Neuronal stem cell (in vitro differentiated cells): ENCODE measurements around the gene IL36RN.

Source experiments
- DNase-seq: peaks from one replicate; pipeline ENCODE4 v3.0.0-alpha.2; 2013; ENCODE audit warnings: low spot score
- H2AFZ ChIP-seq: one replicate; pipeline ENCODE4 v1.6.1; 2013; ENCODE audit warnings: mild to moderate bottlenecking, low read length, inconsistent platforms
- H2AK5ac ChIP-seq: 2 replicates; pipeline ENCODE4 v1.6.1; 2013; ENCODE audit warnings: low read depth, mild to moderate bottlenecking, inconsistent platforms, low read length, moderate library complexity, mixed read lengths
- H2BK120ac ChIP-seq: 2 replicates; pipeline ENCODE4 v1.6.1; 2013; ENCODE audit warnings: low read depth, mild to moderate bottlenecking, inconsistent platforms, low read length, moderate library complexity, mixed read lengths
- H2BK12ac ChIP-seq: one replicate; pipeline ENCODE4 v1.6.1; 2013; ENCODE audit warnings: low read length, inconsistent platforms
- H2BK15ac ChIP-seq: 2 replicates; pipeline ENCODE4 v1.6.1; 2013; ENCODE audit warnings: mild to moderate bottlenecking, low read length, inconsistent platforms, mixed read lengths
- H2BK5ac ChIP-seq: one replicate; pipeline ENCODE4 v1.6.1; 2013; ENCODE audit warnings: inconsistent platforms, mild to moderate bottlenecking, low read length, moderate library complexity
- H3K14ac ChIP-seq: one replicate; pipeline ENCODE4 v1.6.1; 2013; ENCODE audit warnings: low read length, inconsistent platforms
- H3K18ac ChIP-seq: 2 replicates; pipeline ENCODE4 v1.6.1; 2013; ENCODE audit warnings: low read length, inconsistent platforms
- H3K23ac ChIP-seq: 2 replicates; pipeline ENCODE4 v1.6.1; 2013; ENCODE audit warnings: low read depth, mild to moderate bottlenecking, mixed read lengths, low read length, inconsistent platforms; ENCODE audit not compliant: poor library complexity
- H3K27ac ChIP-seq: replicated peaks from 3 replicates; pipeline ENCODE4 v1.5.1; 2013; ENCODE audit warnings: low read length, inconsistent platforms
- H3K27me3 ChIP-seq, 3 experiments: 2 replicates each; pipeline ENCODE4 v1.6.1; 2013; ENCODE audit warnings: low read length in 3 of 3, mild to moderate bottlenecking in 2 of 3, inconsistent platforms in 1 of 3, low read depth in 1 of 3, mixed read lengths in 1 of 3, moderate library complexity in 1 of 3; ENCODE audit not compliant: control insufficient read depth in 3 of 3, insufficient read depth in 3 of 3
- H3K36me3 ChIP-seq, 2 donors: replicated peaks in 1 of 2; 2 replicates each; pipeline ENCODE4 v1.6.1; 2013; ENCODE audit warnings: low read length in 2 of 2; ENCODE audit not compliant: control insufficient read depth in 2 of 2, insufficient read depth in 2 of 2
- H3K4ac ChIP-seq: 2 replicates; pipeline ENCODE4 v1.6.1; 2013; ENCODE audit warnings: inconsistent platforms, mild to moderate bottlenecking, low read length, moderate library complexity
- H3K4me1 ChIP-seq, 2 donors: 1 replicate in 1 of 2; 2 replicates in 1 of 2; pipeline ENCODE4 v1.6.1; 2013; ENCODE audit warnings: low read length in 2 of 2, low read depth in 1 of 2; ENCODE audit not compliant: control insufficient read depth in 2 of 2, insufficient read depth in 1 of 2
- H3K4me2 ChIP-seq: one replicate; pipeline ENCODE4 v1.6.1; 2013; ENCODE audit warnings: mild to moderate bottlenecking, low read length, inconsistent platforms; ENCODE audit not compliant: insufficient read depth, poor library complexity, severe bottlenecking
- H3K4me3 ChIP-seq, 2 donors: 2 replicates each; pipeline ENCODE4 v1.5.1; 2013; ENCODE audit warnings: low read length in 2 of 2, mild to moderate bottlenecking in 2 of 2, inconsistent platforms in 1 of 2, moderate library complexity in 1 of 2
- H3K79me1 ChIP-seq: one replicate; pipeline ENCODE4 v1.6.1; 2013; ENCODE audit warnings: low read depth, mild to moderate bottlenecking, inconsistent platforms, low read length, moderate library complexity
- H3K9ac ChIP-seq: one replicate; pipeline ENCODE4 v1.6.1; 2013; ENCODE audit warnings: mild to moderate bottlenecking, low read depth, low read length, inconsistent platforms; ENCODE audit not compliant: poor library complexity
- H3K9me3 ChIP-seq, 2 donors: replicated peaks in 1 of 2; 2 replicates each; pipeline versions ENCODE3 to v1.6.1; 2013; ENCODE audit warnings: low read length in 2 of 2, mild to moderate bottlenecking in 2 of 2, inconsistent platforms in 1 of 2, low read depth in 1 of 2, mixed read lengths in 1 of 2, moderate library complexity in 1 of 2; ENCODE audit not compliant: control insufficient read depth in 2 of 2, insufficient read depth in 1 of 2
- H4K8ac ChIP-seq: one replicate; pipeline ENCODE4 v1.6.1; 2013; ENCODE audit warnings: low read depth, mild to moderate bottlenecking, inconsistent platforms, low read length, moderate library complexity
- H4K91ac ChIP-seq: one replicate; pipeline ENCODE4 v1.6.1; 2013; ENCODE audit warnings: low read length, low read depth, mild to moderate bottlenecking, inconsistent platforms; ENCODE audit not compliant: poor library complexity
- WGBS, 2 donors: extraction: QIAGEN DNeasy Blood & Tissue Kit; methylation state at CpG; one replicate each; pipeline ENCODE4 v1.1.7; 2013; ENCODE audit warnings: missing lambda C conversion rate in 2 of 2, mixed read lengths in 1 of 2; ENCODE audit not compliant: insufficient read length in 2 of 2, insufficient replicate concordance in 1 of 2; ENCODE audit errors: extremely low coverage in 2 of 2; 5-methylcytosine and 5-hydroxymethylcytosine counted together

The IL36RN gene

GRCh38 chr2:113057117-113057516 lies 1.9 kb upstream of the IL36RN start:
- Histone ChIP-seq H4K8ac (no peak overlapping the region), H2AFZ (no peak overlapping the region), H3K4ac (no peak overlapping the region), H2BK5ac (no peak overlapping the region), H4K91ac (no peak overlapping the region), H3K18ac (no peak overlapping the region), H3K9me3 (peaks cover 0 to 2% of the 10 kb centered on the region in 2 donors), H2BK12ac (no peak overlapping the region), H3K27me3 (peaks cover 0 to 3% (median 0%) of the 10 kb centered on the region in 3 experiments), H2BK120ac (no peak overlapping the region), H3K79me1 (no peaks in the 10 kb centered on the region), H3K4me2 (no peak overlapping the region), H3K23ac (no peak overlapping the region), H3K27ac (no peak overlapping the region), H3K36me3 (no peaks in the 10 kb centered on the region), H3K4me1 (peaks cover 0 to 1% of the 10 kb centered on the region in 2 donors), H3K9ac (no peak overlapping the region), H3K4me3 (no peak overlapping the region), H2BK15ac (no peak overlapping the region), H2AK5ac (no peak overlapping the region), H3K14ac (no peak overlapping the region)
- no peak for DNase-seq
- no CpG with 5 or more reads among the region's 1 CpG for WGBS, 2 donors

GRCh38 chr2:113058411-113058994 lies 495 bp upstream of the IL36RN start:
- H3K4me2 ChIP-seq, result no peak overlapping the region
- H3K14ac ChIP-seq, result no peak overlapping the region
- no CpG with 5 or more reads among the region's 2 CpGs for WGBS, 2 donors
- H3K23ac ChIP-seq, result no peak overlapping the region
- H2BK5ac ChIP-seq, result no peak overlapping the region
- no peak overlapping the region for H2AFZ ChIP-seq
- H3K18ac ChIP-seq, result no peak overlapping the region
- H3K27ac ChIP-seq, result no peak overlapping the region
- H2AK5ac ChIP-seq, result no peak overlapping the region
- no peak overlapping the region for H4K91ac ChIP-seq
- H3K27me3 ChIP-seq, result peaks cover 0 to 3% (median 0%) of the 10 kb centered on the region in 3 experiments
- H3K79me1 ChIP-seq, result no peaks in the 10 kb centered on the region
- DNase-seq, result no peak
- no peak overlapping the region for H2BK12ac ChIP-seq
- H3K9ac ChIP-seq, result no peak overlapping the region
- no peak overlapping the region for H4K8ac ChIP-seq
- peaks cover 0 to 4% of the 10 kb centered on the region in 2 donors for H3K9me3 ChIP-seq
- no peak overlapping the region for H3K4ac ChIP-seq
- peaks cover 0 to 1% of the 10 kb centered on the region in 2 donors for H3K4me1 ChIP-seq
- no peak overlapping the region for H3K4me3 ChIP-seq
- H2BK15ac ChIP-seq, result no peak overlapping the region
- no peaks in the 10 kb centered on the region for H3K36me3 ChIP-seq
- no peak overlapping the region for H2BK120ac ChIP-seq

DNA sequence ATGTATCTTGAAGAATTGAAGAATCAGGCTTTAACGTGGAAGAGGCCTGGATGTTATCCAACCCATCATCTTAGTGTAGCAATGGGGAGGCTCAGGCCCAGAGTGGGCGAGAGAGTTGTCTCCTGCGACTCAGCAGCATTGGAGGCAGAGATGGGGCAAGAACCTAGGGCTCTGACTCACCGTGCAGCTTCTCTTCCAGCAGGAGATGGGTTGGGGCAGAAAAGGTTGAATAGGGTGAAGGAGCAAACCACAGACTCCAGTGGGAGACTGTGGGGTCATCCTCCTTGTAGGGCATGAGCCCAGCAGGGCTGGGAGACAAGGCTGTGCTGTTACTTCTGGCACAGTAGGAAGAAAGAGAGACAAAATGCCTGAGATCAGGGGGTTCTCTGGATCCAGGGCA lies 1.4 kb downstream of the IL36RN start:
- Histone ChIP-seq H2BK12ac (no peak overlapping the region), H3K9ac (no peak overlapping the region), H3K36me3 (no peaks in the 10 kb centered on the region), H3K4me1 (peaks cover 0 to 1% of the 10 kb centered on the region in 2 donors), H2BK120ac (no peak overlapping the region), H4K8ac (no peak overlapping the region), H3K14ac (no peak overlapping the region), H3K27ac (no peak overlapping the region), H3K4me2 (no peak overlapping the region), H3K27me3 (peaks cover 0 to 3% (median 0%) of the 10 kb centered on the region in 3 experiments), H3K9me3 (peaks cover 0 to 2% of the 10 kb centered on the region in 2 donors), H3K23ac (no peak overlapping the region), H4K91ac (no peak overlapping the region), H3K18ac (no peak overlapping the region), H3K4ac (no peak overlapping the region), H2BK5ac (no peak overlapping the region), H2BK15ac (no peak overlapping the region), H2AK5ac (no peak overlapping the region), H3K4me3 (no peak overlapping the region), H2AFZ (no peak overlapping the region), H3K79me1 (no peaks in the 10 kb centered on the region)
- WGBS, 2 donors, result no CpG with 5 or more reads among the region's 4 CpGs
- DNase-seq, result no peak

DNA sequence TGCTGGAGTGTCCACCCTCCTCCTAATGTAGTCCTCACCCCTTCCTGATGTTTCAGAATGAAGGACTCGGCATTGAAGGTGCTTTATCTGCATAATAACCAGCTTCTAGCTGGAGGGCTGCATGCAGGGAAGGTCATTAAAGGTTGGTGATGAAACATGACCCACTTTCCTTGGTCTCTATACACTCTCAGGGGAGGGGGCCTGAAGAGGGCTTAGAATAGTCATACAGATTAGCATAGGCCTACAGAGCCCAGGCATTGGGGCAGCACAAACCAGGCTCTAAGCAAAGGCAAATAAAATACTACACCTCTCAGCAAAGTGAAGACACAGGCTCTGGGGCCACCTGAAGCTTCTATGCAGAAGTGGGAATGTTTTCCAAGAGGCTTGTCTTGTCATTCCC lies 1.8 kb downstream of the IL36RN start:
- no peak overlapping the region for H2AK5ac ChIP-seq
- no peak overlapping the region for H4K8ac ChIP-seq
- H2BK120ac ChIP-seq, result no peak overlapping the region
- H3K14ac ChIP-seq, result no peak overlapping the region
- no peak overlapping the region for H3K4ac ChIP-seq
- no peak overlapping the region for H3K18ac ChIP-seq
- H3K27me3 ChIP-seq, result peaks cover 0 to 3% (median 0%) of the 10 kb centered on the region in 3 experiments
- DNase-seq, result no peak
- H3K4me2 ChIP-seq, result no peak overlapping the region
- no peak overlapping the region for H2BK15ac ChIP-seq
- no peak overlapping the region for H3K4me3 ChIP-seq
- H4K91ac ChIP-seq, result no peak overlapping the region
- no CpG with 5 or more reads among the region's 1 CpG for WGBS, 2 donors
- H2AFZ ChIP-seq, result no peak overlapping the region
- no peaks in the 10 kb centered on the region for H3K79me1 ChIP-seq
- H2BK5ac ChIP-seq, result no peak overlapping the region
- no peak overlapping the region for H3K23ac ChIP-seq
- no peak overlapping the region for H3K9ac ChIP-seq
- H2BK12ac ChIP-seq, result no peak overlapping the region
- peaks cover 0 to 2% of the 10 kb centered on the region in 2 donors for H3K9me3 ChIP-seq
- H3K36me3 ChIP-seq, result no peaks in the 10 kb centered on the region
- H3K4me1 ChIP-seq, result peaks cover 0 to 1% of the 10 kb centered on the region in 2 donors
- H3K27ac ChIP-seq, result no peak overlapping the region
